Body of pancreas (tissue), 4 donors: ENCODE results near the gene SETMAR.

Experiments used
- CTCF ChIP-seq, 7 experiments: fragments of 450-650 bp in 4 of 7; fragments of 200-600 bp in 3 of 7; sonication (generic) in 3 of 7; IDR thresholded peaks; one replicate each; pipeline ENCODE4 v1.5.1; 2016 to 2019; ENCODE audit warnings: antibody characterized with exemption in 7 of 7
- POLR2A ChIP-seq, 3 donors: fragments of 450-650 bp; IDR thresholded peaks; one replicate each; pipeline ENCODE4 v1.6.1; 2016; ENCODE audit warnings: antibody characterized with exemption in 3 of 3, mild to moderate bottlenecking in 2 of 3

DNA sequence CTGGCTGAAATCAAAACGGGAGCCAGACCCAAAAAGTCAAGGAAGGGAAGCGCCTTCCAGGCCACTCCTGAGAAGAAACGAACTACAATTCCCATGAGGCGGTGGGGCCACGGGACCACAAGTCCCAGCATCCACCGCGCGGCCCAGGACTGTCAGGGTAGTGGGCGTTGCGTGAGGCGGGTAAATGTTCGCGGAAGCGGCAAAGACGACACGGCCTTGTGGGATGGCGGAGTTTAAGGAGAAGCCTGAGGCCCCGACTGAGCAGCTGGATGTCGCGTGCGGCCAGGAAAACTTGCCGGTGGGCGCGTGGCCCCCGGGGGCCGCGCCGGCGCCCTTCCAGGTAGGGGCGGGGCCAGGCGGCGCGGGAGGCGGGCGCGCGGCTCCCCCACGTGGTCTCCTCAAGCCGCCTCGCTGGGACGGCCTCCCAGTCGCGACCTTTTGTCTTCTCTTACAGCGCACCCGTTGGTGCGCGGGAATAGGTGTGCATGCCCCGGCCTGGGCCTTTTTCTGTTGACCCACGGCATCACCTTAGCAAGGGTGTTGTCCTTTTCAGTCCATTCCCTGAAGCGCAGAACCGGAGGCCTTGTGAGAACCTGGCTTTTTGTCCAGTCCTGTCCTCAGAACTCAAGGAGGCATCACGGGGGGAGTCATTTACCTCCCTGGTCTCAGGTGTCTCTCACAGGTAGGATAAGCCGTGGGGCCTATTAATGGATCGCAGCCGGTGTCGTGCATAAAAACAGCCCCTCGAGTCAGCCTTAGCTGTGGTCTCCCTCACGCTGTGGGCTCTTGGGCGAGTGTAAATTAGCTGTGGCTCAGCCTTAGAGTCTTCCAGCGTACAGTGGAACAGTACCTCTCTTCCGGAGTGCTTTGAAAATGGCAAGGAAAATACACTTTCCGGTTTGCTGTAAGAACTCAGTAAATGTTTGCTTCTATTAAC is at the start of gene SETMAR:
- TF ChIP-seq CTCF (IDR thresholded peaks at IDR 0.05), result no peak
- TF ChIP-seq POLR2A (IDR thresholded peaks at IDR 0.05), result peak; percentile 67 to 84 (median 82)
